ENCODE results near the gene PCDH9. TPM values are rescaled to one million over a fixed set of nuclear protein-coding genes. Genes with fewer than 3 reads are reported as not detected.
A peak's percentile ranks its signal among the peaks of the same experiment; 100 is the strongest.

PCDH9 gene
- total RNA-seq, 4 donors from 2014 or later = 0.64 to 1.1 (median 0.82) TPM

DNA sequence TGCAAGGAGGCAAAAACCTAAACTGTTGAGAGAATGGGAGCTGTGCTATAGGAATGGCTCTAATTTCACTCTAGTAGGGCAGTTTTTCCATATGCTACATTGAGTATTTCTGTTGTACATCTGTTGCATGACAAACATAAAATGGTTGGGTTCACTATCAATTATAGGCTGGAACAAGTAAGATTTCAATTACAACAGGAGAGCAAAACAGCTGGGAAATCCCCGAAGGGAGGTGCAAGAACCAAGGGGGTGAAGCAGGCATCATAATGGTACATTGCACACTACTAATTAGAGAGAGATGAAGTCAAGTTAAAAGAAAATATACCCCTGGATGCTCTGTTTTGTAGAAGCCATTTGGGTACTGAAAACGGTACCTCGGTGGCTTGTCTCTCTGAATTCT, 389.5 kb downstream of the PCDH9 start:
- Histone ChIP-seq H3K4me3 (no peak overlapping the region), H3K27ac (no peak overlapping the region), H3K9me3 (no peaks in the 10 kb centered on the region), H3K4me1 (no peaks in the 10 kb centered on the region), H3K36me3 (no peaks in the 10 kb centered on the region), H3K27me3 (no peaks in the 10 kb centered on the region)
- TF ChIP-seq POLR2A (IDR thresholded peaks at IDR 0.05) (no peak), POLR2AphosphoS5 (IDR thresholded peaks at IDR 0.05) (no peak), EP300 (IDR thresholded peaks at IDR 0.05) (no peak)
- TF ChIP-seq, protein P1, sequence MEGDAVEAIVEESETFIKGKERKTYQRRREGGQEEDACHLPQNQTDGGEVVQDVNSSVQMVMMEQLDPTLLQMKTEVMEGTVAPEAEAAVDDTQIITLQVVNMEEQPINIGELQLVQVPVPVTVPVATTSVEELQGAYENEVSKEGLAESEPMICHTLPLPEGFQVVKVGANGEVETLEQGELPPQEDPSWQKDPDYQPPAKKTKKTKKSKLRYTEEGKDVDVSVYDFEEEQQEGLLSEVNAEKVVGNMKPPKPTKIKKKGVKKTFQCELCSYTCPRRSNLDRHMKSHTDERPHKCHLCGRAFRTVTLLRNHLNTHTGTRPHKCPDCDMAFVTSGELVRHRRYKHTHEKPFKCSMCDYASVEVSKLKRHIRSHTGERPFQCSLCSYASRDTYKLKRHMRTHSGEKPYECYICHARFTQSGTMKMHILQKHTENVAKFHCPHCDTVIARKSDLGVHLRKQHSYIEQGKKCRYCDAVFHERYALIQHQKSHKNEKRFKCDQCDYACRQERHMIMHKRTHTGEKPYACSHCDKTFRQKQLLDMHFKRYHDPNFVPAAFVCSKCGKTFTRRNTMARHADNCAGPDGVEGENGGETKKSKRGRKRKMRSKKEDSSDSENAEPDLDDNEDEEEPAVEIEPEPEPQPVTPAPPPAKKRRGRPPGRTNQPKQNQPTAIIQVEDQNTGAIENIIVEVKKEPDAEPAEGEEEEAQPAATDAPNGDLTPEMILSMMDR (IDR thresholded peaks at IDR 0.05) = no peak
- 87% methylated on average over 3 of the region's 3 CpGs for WGBS
- DNase-seq (ENCODE audit: low spot score in 2 of 2) = no peak

DNA sequence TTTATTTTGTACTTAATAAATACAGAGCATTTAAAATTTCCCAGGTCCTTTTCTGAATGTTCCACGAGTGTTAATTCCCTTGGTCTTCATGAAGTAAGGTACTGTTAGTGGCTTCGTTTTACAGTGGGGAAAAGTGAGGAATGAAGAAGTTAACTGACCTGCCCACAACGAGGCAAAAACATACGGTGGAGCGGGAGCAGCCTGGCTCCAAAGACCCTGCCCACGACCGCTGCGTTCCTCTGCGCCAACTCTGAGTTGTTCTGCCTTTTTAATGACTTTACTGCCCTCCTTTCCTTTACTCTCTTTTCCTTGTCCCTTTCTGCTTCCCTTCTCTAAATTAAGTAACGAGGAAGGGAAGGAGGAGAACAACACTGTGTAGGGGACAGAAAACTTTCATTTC, 392.9 kb downstream of the PCDH9 start:
- Histone ChIP-seq H3K9me3 (no peaks in the 10 kb centered on the region), H3K4me3 (no peak overlapping the region), H3K27me3 (no peaks in the 10 kb centered on the region), H3K36me3 (no peaks in the 10 kb centered on the region), H3K4me1 (no peaks in the 10 kb centered on the region), H3K27ac (no peak overlapping the region)
- TF ChIP-seq EP300 (IDR thresholded peaks at IDR 0.05) = no peak
- TF ChIP-seq POLR2A (IDR thresholded peaks at IDR 0.05) = no peak
- TF ChIP-seq, protein P1 (IDR thresholded peaks at IDR 0.05) = no peak
- no peak for TF ChIP-seq POLR2AphosphoS5 (IDR thresholded peaks at IDR 0.05)
- no peak for DNase-seq (ENCODE audit: low spot score in 2 of 2)
- WGBS = 68% methylated on average over 10 of the region's 10 CpGs

DNA sequence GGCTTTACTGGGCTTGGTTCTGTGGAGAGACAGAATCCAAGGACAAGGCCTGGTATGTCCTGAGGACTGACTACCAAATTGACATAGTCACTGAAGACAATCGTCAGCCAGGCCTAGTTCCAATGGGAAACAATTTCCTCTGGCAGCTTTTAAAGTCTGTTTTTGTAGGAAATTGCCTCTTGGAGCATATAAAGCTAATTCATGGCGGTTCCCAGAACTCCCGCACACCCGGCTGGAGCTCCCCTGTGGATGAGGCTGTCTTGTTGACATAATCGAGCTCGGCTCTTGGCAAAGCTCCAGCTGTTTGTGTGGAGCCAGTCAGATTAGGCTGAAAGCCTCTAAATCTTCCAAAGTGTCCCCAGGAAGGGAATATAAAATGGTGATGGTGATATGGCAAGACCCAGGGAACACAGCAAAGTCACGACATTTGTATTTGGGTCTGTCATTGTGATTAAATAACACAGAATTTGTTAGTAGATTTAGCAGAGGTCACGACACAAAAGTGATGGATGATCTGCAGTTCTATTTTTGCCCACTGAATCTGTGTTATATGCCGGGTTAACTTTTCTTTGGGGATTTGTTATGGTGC, 395.0 kb downstream of the PCDH9 start:
- WGBS = 45% methylated on average over 9 of the region's 9 CpGs
- H3K4me3 ChIP-seq = no peak overlapping the region
- no peaks in the 10 kb centered on the region for H3K27me3 ChIP-seq
- H3K27ac ChIP-seq = no peak overlapping the region
- H3K9me3 ChIP-seq = no peaks in the 10 kb centered on the region
- TF ChIP-seq POLR2AphosphoS5 (IDR thresholded peaks at IDR 0.05) = no peak
- TF ChIP-seq POLR2A (IDR thresholded peaks at IDR 0.05) = no peak
- TF ChIP-seq, protein P1 (IDR thresholded peaks at IDR 0.05) = no peak
- TF ChIP-seq EP300 (IDR thresholded peaks at IDR 0.05) = no peak
- peak; percentile 65 to 78 for DNase-seq (ENCODE audit: low spot score in 2 of 2)
- no peaks in the 10 kb centered on the region for H3K36me3 ChIP-seq
- H3K4me1 ChIP-seq = no peaks in the 10 kb centered on the region

GRCh38 chr13:66830940-66831716, 399.0 kb downstream of the PCDH9 start:
- WGBS = 60% methylated on average over 2 of the region's 2 CpGs
- no peak overlapping the region for H3K27ac ChIP-seq
- no peak for TF ChIP-seq POLR2AphosphoS5 (IDR thresholded peaks at IDR 0.05)
- no peak for TF ChIP-seq EP300 (IDR thresholded peaks at IDR 0.05)
- TF ChIP-seq POLR2A (IDR thresholded peaks at IDR 0.05) = no peak
- TF ChIP-seq, protein P1 (IDR thresholded peaks at IDR 0.05) = no peak

DNA sequence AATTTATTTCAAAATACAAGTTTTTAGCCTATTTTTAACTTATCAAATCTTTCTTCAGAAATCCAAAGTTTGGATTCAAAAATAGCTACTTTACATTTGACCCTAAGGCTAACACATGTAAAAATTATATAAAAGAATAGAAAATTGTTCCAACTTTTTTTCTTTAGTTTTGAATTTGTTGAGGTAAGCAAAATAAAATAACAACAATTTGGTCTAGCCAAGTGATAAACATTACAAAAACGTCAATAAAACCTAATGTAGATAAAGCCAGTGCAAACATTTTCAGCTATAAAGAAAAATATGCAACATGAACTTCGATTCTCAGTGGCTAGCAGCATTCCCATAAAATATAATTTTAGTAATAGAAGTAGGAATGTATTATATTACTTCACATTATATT, 400.3 kb downstream of the PCDH9 start:
- Histone ChIP-seq H3K4me1 (no peaks in the 10 kb centered on the region), H3K36me3 (no peaks in the 10 kb centered on the region), H3K27ac (no peak overlapping the region), H3K4me3 (no peak overlapping the region), H3K9me3 (no peaks in the 10 kb centered on the region), H3K27me3 (no peaks in the 10 kb centered on the region)
- no peak for TF ChIP-seq EP300 (IDR thresholded peaks at IDR 0.05)
- TF ChIP-seq, protein P1 (IDR thresholded peaks at IDR 0.05) = no peak
- no peak for DNase-seq (ENCODE audit: low spot score in 2 of 2)
- 79% methylated on average over 2 of the region's 2 CpGs for WGBS

More at GRCh38 chr13:66830940-66831716, 399.0 kb downstream of the PCDH9 start:
- no peak for DNase-seq (ENCODE audit: low spot score in 2 of 2)
- no peaks in the 10 kb centered on the region for H3K4me1 ChIP-seq
- no peaks in the 10 kb centered on the region for H3K36me3 ChIP-seq
- no peaks in the 10 kb centered on the region for H3K9me3 ChIP-seq
- H3K4me3 ChIP-seq = no peak overlapping the region
- no peaks in the 10 kb centered on the region for H3K27me3 ChIP-seq

Measured in suprapubic skin (tissue), 4 donors.